Fibroblast of skin of right biceps (primary cell): ENCODE data around the gene ERI2.
A peak's percentile ranks its signal among the peaks of the same experiment; 100 is the strongest.
"Not testable (repeated sequence)": the region's sequence is repeated elsewhere in the genome, so short reads cannot be mapped to it uniquely, and the experiment has no call there.

Source experiments
- DNase-seq: peaks from one replicate; pipeline ENCODE4 v3.0.0-alpha.2; 2013

Gene ERI2

GRCh38 chr16:20764448-20764847, 41.8 kb downstream of the ERI2 start:
- DNase-seq = not testable (repeated sequence)

GRCh38 chr16:20763461-20764232, 42.6 kb downstream of the ERI2 start, which contains the start of gene ACSM3:
TSS of gene ACSM3 (plus strand) at chr16:20764014. CDS start at chr16:20770035, 6,021 bp downstream.
- peak; percentile 61 for DNase-seq

GRCh38 chr16:20762404-20763123, 43.7 kb downstream of the ERI2 start:
- DNase-seq = no peak

- no peak for DNase-seq
Measured at GRCh38 chr16:20761175-20761574, 45.1 kb downstream of the ERI2 start.

GRCh38 chr16:20760346-20760745, 45.9 kb downstream of the ERI2 start:
- DNase-seq = no peak

- DNase-seq = not testable (repeated sequence)
Measured at GRCh38 chr16:20755799-20756198, 50.5 kb downstream of the ERI2 start.

GRCh38 chr16:20755238-20755637, 51.0 kb downstream of the ERI2 start:
- no peak for DNase-seq

- no peak for DNase-seq
Measured at GRCh38 chr16:20753727-20754126, 52.5 kb downstream of the ERI2 start.

- no peak for DNase-seq
Measured at GRCh38 chr16:20750558-20750957, 55.7 kb downstream of the ERI2 start.

GRCh38 chr16:20749474-20749873, 56.8 kb downstream of the ERI2 start:
- no peak for DNase-seq

- DNase-seq = no peak
Measured at GRCh38 chr16:20747030-20747816, 59.0 kb downstream of the ERI2 start.

GRCh38 chr16:20746461-20746860, 59.8 kb downstream of the ERI2 start:
- DNase-seq = no peak
